ENCODE data around the gene ACTBL2. TPM values are rescaled to one million over a fixed set of nuclear protein-coding genes. Genes with fewer than 3 reads are reported as not detected.
"Not testable (repeated sequence)": the region's sequence is repeated elsewhere in the genome, so short reads cannot be mapped to it uniquely, and the experiment has no call there.

ACTBL2 gene
- total RNA-seq, 1 donor from 2014 or later = not detected

DNA sequence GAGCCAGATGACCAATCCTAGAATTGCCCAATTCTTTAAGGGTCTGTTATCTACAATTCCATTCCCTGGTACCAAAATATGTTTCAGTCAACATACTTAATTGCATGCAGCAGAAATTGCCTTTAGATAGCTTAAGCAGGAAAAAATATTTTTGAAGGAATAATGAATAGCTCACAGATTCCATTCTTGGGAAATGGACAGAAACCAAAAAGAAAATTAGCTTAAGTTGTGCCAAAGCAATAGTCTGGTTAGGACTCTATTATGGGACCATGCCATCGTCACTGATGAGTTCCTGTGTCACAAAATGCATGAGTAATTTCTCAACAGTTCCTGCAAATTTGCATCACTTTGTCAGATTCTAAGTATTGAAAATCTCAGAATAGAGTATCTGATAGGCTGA lies 12.3 kb downstream of the ACTBL2 start:
- Histone ChIP-seq H3K4me3 (no peak overlapping the region), H3K36me3 (no peaks in the 10 kb centered on the region), H3K27ac (no peak overlapping the region), H3K9me3 (no peaks in the 10 kb centered on the region), H3K4me1 (no peaks in the 10 kb centered on the region), H3K27me3 (ENCODE audit: low read depth) (no peaks in the 10 kb centered on the region)
- ATAC-seq (no peak), DNase-seq (no peak)
- no peak for TF ChIP-seq CTCF (IDR thresholded peaks at IDR 0.05)
- intact Hi-C loops (cut with DNase I) = no loop called here

DNA sequence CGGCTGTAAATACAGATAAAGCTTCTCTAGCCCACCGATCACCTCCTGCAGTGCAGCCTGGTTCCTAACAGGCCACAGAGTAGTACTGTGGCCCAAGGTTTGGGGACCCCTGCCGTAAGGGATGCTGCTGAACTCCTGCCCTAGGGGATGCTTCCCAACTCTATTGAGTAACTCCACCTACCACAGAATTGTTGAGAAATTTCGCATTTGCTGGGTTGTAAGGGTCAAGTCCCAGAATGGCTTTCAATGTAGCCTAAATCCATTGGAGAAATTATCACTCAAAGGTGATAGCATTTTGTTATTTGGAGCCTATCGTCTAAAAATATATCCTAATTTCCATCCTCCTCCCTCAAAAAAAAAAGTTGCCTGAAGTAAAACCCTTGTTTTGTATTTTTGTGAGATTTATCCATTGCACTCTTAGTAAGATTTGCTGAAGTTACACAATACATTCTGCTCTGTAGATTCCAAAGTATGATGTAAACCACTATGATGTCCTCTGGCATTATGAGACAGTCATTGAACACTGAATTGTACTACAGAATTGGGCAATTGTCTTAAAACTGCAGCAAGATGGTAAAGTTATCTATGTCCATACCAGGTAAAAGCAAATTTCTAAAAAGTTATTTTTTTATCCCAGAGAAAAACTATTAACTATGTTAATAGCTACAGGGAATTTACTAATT lies 14.0 kb downstream of the ACTBL2 start:
- no peak overlapping the region for H3K4me3 ChIP-seq
- no peaks in the 10 kb centered on the region for H3K9me3 ChIP-seq
- intact Hi-C loops (cut with DNase I) = no loop called here
- H3K4me1 ChIP-seq = no peaks in the 10 kb centered on the region
- H3K27ac ChIP-seq = no peak overlapping the region
- no peak for TF ChIP-seq CTCF (IDR thresholded peaks at IDR 0.05)
- DNase-seq (no peak), ATAC-seq (no peak)
- H3K36me3 ChIP-seq = no peaks in the 10 kb centered on the region
- H3K27me3 ChIP-seq (ENCODE audit: low read depth) = no peaks in the 10 kb centered on the region

DNA sequence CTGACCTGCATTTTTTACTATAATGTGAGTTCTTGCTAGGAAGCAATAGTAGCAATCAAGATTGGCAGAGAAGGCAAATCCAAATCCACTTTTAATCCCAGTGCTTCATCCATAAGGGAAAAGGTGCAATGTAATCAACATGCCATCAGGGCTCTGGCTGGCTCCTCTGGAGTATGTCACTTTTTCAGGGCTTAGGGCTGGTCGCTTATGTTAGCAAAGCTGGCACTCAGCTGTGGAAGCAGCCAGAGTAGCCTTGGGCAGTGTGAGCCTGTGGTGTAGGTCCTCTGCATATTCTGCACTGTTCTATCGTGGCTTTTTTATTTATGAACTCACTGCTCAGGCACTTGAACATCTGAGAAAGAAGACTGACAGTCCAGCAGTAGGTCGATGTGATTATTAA lies 16.1 kb downstream of the ACTBL2 start:
- H3K4me1 ChIP-seq = no peaks in the 10 kb centered on the region

GRCh38 chr5:57460056-57460455 lies 22.6 kb downstream of the ACTBL2 start:
- DNase-seq; H3K4me3 ChIP-seq; H3K27ac ChIP-seq; H3K27me3 ChIP-seq (ENCODE audit: low read depth); H3K9me3 ChIP-seq; H3K36me3 ChIP-seq; ATAC-seq; H3K4me1 ChIP-seq; intact Hi-C loops (cut with DNase I): not testable (repeated sequence)

More for the DNA sequence above, 16.1 kb downstream of the ACTBL2 start:
- Histone ChIP-seq H3K27me3 (ENCODE audit: low read depth) (no peaks in the 10 kb centered on the region), H3K4me3 (no peak overlapping the region), H3K9me3 (no peaks in the 10 kb centered on the region), H3K36me3 (no peaks in the 10 kb centered on the region), H3K27ac (no peak overlapping the region)
- ATAC-seq (no peak), DNase-seq (no peak)
- intact Hi-C loops (cut with DNase I) = no loop called here
- TF ChIP-seq CTCF (IDR thresholded peaks at IDR 0.05) = no peak

GRCh38 chr5:57458443-57458842 lies 24.2 kb downstream of the ACTBL2 start:
- intact Hi-C loops (cut with DNase I) = no loop called here

More at GRCh38 chr5:57458443-57458842, 24.2 kb downstream of the ACTBL2 start:
- no peak for DNase-seq
- no peaks in the 10 kb centered on the region for H3K4me1 ChIP-seq
- H3K27ac ChIP-seq = no peak overlapping the region
- TF ChIP-seq CTCF (IDR thresholded peaks at IDR 0.05) = no peak
- no peaks in the 10 kb centered on the region for H3K9me3 ChIP-seq
- ATAC-seq = no peak
- H3K4me3 ChIP-seq = no peak overlapping the region
- H3K27me3 ChIP-seq (ENCODE audit: low read depth) = no peaks in the 10 kb centered on the region
- no peaks in the 10 kb centered on the region for H3K36me3 ChIP-seq

Data from lower lobe of right lung (tissue), 2 donors.